HG03139 (cell line): ENCODE measurements around the gene PSMG4.
A peak's percentile ranks its signal among the peaks of the same experiment; 100 is the strongest.

Source experiments
- ATAC-seq: cut with Tn5 transposase; IDR thresholded peaks from one replicate; pipeline ENCODE4 v1.9.1; 2021; ENCODE audit not compliant: unreplicated experiment

Gene PSMG4, protein sequence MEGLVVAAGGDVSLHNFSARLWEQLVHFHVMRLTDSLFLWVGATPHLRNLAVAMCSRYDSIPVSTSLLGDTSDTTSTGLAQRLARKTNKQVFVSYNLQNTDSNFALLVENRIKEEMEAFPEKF

DNA sequence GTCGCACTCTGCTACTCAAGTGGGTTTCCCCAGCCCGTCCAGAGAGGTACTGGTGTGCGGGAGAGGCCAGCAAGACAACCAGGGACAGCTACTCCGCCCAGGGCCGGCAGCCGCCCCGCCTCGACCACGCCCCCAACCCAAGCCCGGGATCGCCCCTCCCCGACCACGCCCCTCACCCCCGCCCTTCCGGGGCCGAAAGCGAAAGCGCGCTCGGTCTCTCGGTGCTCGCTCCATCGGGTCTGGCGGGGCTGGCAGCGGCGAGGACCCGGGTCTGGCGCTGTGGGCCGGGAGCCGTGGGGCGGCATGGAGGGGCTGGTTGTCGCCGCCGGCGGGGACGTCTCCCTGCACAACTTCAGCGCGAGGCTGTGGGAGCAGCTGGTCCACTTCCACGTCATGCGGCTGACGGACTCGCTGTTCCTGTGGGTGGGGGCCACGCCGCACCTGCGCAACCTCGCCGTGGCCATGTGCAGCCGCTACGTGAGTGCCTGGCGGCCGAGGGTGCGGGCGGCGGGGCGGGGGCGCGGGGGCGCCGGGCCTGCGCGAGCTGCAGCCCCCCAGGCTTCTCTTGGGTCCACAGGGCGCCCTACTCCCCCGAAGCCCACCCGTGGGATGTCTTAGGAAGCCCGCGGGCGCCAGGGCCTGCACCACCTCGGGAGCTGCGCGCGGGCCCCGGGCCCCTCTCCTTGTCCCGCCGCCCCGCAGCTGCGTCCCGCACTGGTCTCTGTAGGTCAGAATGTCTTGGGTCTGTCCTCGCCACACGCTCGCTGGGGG, at the start of gene PSMG4:
Gene PSMG4, plus strand, starts transcription at position 228 of the 771 bp plus-strand sequence. Its CDS starts 76 bp downstream, at position 304.
- peak; percentile 70 for ATAC-seq

DNA sequence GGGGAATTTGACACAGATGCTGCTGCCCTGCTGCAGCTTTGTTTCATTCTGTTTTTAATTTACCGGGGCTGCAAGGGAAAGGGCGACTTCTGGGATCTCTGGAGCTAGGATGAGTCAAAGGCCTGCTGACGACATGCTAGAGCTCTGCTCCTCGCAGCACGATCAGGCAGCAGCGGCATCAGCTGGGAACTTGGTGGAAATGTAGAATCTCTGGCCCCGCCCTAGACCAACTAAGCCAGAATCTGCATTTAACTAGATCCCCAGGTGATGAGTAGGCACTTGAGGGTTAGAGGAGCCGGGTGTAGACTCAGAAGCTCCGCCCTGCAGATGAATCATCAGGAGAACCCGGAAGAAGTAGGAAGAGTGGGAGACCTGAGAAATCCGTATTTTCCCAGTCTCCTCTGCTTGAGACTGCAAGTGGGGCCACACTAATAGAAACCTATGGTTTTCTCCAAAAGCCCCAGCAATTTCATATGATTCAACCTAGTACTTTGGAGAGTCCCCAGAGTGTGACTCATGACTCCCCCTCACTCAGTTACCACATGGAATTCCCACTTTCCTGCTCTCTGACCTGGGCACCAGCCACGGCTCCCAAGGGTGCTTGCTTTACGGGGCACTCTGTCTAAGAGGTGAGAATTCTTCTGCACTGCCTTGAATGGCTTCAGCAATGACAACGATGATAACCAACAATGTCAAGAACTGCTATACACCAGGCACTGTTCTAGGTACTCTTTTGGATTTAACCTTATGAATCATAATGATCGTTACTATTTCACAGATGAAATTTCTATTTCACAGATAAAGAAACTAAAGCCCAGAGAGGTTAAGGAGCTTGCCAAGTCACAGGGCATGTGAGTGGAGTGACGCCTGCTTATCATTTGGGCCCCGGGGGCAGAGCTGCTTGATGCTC, 49.4 kb upstream of the PSMG4 start:
- ATAC-seq = no peak

DNA sequence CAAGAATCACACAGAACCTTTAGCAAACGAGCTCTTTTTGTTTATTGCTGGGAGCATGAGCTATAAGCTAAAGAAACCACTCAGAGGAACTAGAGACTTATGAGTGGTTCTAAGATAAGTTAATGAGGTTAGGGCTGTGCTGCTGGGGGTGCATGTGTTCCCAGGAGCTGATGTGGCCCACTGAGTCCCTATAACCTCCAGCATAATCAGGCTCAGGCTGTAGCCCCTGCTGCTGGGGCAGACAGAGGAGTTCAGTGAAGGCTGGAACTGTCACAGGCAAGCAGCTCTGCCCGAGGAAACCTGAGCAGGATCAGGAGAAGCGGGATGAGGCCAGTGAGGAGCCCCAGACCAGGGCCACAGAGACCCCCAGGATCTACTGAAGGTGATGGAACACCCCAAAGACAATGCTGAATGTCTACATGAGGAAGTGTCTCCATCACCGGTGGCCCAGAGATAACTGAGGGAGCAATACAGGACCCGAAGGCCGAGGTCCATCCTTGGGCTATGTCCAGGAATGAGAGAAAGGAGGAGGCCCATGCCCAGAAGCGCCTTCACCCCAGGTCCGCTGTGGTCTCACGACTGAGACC, 48.6 kb upstream of the PSMG4 start:
- no peak for ATAC-seq

DNA sequence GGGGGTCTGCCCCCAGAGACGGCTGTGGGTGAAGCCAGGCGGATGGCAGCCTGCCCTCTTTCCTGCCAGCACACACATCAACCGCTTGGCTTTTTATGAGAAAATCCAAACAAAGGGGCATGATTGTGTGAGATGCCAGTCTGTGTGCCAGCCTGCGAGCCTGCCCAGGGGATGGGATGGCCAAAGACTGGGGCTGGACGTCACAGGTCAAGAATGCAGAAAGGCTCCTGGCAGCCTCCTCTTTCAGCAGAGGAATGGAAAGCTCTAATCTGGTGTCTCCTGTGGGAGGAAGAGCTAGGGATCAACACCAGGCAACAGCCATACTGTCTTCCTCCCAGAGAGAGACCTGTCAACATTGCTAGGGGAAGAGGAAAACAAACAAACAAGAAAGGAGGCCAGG, 47.1 kb upstream of the PSMG4 start:
- ATAC-seq = no peak

DNA sequence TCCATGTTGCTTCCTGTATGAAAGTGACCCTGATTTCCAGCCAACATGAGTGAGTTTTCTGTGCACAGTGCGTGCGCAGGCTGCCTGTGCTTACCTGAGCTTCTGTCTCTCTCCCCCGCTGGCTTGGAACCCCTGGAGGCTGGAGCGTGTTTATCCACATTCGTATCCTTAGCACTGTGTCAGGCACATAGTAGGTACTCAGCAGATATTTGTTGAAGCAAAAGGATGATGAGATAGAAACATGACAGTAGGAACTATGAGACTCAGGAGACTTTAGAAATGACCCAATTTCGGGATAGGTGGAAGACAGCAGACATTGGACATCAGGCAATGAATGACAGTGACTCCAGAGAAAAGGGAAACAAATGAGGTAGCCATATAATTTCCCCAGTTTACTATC, 46.5 kb upstream of the PSMG4 start:
- no peak for ATAC-seq

DNA sequence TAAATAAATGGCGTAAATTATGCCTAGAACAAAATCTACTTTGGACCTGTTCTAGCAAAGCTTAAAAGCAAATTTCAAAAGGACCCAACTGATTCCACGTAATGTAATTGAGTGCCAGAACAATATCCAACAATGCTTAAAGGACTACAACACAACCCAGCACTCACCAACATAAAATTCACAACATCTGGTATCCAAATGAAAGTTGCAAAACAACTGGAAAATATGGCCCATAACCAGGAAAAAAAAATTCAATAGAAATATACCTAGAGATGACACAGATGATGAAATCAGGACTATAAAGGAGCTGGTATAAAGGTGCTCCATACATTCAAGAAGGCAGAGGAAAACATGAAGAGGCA, 45.4 kb upstream of the PSMG4 start:
- ATAC-seq = no peak

DNA sequence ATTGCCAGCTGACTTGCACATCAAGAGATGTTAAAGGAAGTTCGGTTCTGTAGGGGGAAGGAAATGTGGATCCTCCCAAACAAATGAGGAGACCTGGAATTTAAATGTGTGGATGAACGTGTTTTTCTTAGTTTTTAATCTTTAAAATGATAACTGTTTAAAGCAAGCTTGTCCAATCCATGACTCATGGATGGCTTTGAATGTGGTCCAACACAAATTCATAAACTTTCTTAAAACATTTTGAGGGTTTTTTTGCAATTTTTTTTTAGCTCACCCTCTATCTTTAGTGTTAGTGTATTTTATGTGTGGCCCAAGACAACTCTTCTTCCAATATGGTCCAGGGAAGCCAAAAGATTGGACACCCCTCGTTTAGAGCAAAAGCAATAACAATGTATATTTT, 43.8 kb upstream of the PSMG4 start:
- ATAC-seq = no peak

DNA sequence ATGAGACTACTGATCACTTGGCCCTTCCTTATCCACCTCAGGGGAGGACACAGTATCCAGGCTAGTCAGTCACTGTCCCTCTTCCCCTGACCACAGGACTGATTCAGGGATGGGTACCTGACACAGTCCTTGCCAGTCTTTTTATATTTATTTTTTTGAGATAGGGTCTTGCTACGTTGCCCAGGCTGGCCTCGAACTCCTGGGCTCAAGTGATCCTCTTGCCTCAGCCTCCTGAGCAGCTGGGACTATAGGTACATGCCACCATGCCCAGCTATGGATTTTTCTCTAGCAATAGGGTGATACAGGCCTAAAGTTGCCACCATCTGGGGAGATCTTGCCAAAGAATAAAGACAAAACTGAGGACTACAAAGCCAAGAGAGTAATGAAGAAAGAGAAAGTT, 41.5 kb upstream of the PSMG4 start:
- ATAC-seq = no peak

DNA sequence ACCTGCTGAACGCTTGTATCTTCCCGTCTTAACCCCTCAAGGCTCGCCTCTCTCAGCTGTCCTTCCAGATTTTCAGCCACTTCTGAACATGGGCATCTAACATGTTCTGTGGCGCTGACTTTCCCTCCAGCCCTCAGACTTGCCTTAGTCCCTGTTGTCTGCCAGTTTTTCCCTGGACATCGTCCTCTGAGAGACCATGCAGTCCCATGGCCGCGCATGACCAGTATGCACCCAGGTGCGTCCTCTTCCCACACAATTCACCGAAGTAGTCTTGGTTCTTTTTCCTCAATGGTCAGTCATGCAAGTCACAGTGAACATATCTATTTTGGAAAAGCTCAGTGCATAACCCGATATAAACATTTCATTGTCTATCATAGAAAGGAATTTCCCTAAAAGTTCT, 40.5 kb upstream of the PSMG4 start:
- ATAC-seq = no peak

DNA sequence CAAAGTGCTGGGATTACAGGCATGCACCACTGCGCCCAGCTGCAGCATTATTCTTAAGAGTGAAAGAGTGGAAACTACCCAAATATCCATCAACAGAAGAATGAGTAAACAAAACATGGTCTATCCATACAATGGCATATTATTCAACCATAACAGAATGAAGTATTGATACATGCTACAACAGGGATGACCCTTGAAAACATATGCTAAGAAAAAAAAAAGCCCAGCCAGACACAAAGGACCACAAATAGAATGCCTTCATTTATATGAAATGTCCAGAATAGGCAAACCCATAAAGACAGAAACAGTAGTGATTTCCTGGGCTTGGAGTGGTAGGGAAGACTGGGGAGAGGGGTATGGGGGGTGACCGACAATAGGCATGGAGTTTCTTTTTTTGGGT, 38.4 kb upstream of the PSMG4 start:
- no peak for ATAC-seq

DNA sequence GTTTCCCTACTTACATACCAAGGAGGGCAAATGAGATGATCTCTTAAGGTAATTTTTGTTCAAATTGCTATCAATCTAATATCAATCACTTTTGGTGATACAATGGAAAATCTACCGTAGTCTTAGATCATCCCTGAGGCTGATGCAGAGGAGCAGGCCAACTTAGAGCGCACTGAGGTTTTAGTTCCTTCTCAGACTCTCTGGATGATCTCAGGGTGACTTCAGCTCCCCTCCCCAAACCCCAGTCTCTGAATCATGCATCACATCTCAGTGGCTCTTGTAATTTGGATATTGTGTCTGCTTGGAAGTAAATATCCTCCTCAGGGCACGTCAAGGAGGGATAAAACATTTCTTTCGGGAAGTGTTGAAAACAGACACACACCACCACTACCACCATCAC, 37.2 kb upstream of the PSMG4 start:
- no peak for ATAC-seq

DNA sequence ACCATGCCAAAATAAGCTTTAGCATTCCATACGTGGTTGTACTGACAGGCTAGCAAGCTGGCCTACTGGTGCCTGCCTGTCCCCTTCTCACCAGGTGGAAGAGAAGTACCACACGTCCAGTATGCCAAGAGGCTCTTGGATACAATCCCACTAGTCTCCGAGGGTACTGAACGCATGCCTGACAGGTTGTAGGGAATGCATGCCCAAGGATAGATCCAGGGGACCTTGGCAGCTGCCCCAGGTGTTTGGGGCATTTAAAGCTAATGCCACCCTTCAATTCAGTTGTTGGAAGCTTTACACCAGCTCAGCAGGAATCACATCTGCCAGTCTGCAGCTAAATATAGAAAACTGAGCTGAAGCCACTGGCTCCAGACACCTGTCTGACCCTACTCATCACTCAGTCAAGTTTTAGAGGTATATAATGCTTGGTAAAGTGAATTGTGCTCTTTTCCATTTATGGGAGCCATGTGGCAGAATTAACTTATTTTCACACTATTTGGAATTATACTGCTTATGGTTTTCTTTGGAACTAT, 36.2 kb upstream of the PSMG4 start:
- no peak for ATAC-seq

DNA sequence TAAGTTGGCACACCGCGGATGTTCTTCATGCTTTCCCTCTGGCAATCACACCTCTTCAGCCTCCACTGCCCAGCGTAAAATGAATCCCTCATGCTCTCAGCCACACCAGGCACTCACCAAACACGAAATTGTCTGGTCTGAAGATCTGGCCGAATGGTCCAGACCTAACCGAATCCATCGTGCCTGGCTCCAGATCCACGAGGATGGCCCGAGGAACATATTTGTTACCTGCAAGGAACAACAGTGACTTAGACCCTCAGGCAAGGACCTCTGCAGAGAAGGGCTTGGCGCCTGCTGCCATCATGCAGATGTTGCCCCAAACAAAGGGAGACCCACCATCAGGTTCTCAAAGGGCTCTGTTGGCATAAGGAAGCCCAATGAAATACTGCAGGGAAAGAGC, 32.7 kb upstream of the PSMG4 start:
- ATAC-seq = no peak

DNA sequence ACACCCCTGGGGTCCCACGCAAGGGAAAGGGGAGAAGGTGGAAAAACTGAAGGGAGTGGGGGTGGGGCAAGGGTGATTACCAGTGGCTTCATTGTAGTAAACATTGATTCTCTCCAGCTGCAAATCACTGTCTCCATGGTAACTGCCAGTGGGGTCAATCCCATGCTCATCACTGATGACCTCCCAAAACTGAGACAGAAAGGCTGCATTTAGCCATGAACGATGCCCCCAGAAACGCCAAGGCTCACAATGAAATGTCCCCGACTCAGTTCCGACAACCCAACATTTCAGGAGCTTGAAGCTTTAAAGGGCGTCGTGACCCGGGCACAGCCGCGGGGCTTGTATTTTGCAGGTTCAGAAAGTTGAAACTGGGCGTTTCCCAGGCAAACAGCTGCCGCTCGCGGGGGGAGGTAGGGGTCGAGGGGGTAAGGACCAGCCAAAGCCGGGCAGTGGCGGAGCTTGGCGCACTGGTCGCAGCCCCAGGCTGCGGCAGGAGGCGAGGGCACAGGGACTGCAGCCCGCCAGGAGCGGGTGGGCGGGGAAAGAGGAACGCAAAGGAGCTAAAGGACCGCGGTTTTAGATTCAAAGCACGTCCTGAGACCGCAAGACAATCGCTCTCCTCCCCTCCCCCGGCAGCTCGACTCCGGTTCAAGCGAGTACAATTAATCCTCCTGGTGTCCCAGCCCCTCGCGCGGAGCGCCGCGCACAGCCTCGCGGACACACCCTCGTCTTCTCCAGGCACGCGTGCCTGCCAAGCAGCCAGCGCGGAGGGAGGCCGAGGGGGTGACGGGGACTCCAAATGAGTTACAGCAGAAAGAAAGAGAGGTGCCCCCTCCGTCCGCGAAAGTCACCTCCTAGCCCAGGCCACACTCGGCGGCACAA, 32.0 kb upstream of the PSMG4 start:
- no peak for ATAC-seq

DNA sequence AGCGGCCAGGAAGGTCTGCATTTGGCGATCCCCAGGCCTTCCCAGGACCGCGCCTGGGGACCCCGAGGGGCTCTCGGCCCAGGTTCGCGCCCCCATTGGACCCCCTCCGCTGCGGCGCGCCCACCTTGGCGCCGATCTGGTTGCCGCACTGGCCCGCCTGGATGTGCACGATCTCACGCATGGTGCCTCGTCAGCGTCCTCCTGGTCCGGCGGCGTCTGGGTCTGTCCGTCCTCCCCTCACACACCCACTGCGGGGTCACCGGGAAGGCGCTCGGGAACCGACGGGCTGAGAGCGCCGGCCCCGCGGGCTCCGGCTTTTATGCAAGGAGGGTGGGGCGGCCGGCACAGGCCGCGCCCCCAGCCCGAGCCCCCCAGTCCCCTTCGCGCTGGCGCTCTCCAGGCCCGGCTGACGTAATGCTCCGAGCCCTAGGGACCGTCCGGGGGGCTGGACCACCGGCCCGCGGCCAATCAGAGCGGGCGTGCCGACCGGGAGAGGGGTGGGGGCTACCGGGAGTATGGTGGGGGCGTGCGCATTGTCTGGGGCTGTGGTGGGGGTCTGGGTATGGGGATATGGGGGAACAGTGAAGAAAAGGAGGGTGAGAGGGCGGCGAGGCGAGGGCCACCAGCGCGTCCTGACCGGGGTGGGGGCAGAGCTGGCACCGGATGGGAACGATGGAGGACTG, 31.2 kb upstream of the PSMG4 start, which contains the start of gene TUBB2B:
Gene TUBB2B, minus strand, starts transcription at position 291 of the 683 bp plus-strand sequence. Its CDS starts 110 bp downstream, at position 181.
- ATAC-seq = no peak

DNA sequence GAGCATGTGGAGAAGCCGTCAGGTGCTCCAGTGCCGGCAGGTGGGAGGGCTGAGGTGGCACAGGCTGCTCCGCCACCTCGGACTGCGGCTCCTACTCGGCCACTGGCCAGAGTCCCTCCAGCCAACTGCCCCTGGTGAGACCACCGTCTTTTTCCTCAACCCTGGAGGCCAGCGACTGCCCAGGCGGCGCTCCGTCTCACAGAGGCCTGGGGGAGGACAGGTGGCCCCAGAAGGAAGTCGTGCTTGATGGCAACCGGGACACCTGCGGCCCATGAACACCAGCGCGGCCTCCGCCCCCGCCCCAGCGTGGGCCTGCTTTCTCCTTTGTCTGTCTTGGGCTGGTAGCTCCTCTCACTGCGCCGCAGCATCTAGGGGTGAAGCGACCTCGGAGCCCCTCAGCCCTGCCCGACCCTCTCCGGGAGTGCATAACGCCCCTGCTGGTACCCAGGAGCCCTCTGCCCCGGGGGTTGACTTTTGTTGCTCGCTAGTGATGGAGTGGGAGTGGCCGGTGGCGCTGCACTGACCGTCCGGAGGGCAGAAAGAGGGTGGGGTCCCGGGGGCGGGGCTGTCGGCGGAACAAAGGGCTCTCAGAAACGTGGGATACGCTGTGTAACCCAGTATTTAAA, 30.6 kb upstream of the PSMG4 start:
- no peak for ATAC-seq

DNA sequence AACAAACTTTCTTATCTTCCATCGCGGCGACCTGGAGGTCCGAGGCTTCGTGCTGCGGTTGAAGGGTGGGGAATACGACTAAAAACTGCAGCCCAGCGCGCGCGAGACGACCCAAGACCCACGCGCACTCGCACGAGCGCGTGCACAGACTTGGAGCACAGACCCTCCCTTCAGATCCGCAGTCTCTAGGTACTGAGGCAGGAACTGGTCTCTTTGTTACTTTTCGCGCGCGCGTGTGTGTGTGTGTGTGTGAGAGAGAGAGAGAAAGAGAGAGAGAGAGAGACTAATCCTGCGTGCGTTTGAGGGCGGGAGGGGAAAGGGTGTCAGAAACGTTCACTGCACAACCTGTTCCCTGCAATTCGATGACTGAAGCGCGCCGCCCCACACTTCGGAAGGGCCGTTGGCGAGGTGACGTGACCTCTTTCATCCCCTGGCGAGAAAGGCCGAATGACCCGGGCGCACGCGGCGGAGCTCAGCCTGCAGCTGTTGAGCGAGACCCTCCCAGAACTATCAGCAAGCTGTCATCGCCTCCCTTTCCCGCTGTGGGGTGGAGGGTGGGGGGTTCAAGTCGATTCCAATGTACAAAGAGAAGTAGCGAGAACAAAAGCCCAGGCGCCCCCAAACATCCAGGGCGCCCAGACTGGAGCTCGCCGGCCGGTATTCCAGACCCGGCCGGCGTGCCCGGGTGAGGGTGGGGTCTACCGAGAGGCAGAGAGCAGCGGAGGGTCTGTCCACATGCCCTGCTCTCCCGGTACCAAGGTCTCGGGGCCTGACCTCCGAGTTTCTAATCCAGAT, 29.8 kb upstream of the PSMG4 start:
- no peak for ATAC-seq

DNA sequence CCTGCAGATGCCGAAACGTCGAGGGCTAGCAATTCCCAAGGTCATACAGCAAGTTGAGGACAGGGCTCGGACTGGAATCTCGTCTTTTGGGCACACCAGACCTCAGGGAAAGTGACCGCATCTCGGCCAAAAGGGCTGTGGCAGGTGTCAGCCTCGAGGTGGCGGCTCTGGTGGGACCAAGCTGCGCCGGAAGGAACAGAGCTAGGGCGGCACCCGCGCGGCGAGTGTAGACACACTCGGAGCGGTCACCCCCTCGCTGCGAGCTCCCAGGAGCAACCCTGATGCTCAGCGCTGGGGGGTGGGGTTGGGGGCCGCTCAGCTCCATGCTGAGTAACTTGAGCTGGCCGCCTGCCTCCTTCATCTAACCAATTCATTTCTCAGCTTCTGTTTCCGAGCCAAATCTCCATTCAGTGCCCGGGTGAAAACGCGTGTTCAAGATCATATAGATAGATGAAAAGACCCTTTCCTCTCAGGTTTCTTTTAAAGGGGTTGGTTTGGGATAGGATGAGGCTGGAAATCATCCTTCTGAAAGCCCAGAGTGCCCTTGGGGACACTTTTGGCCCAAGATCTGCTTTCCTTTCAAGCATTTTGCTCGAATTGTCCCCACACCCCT, 29.1 kb upstream of the PSMG4 start:
- ATAC-seq = no peak
